GM12878 (cell line): Measurements from ENCODE around the gene KLHL22. TPM values are rescaled to one million over a fixed set of nuclear protein-coding genes. Genes with fewer than 3 reads are reported as not detected.

Source experiments
- ATAC-seq: fragments of 200-7000 bp; cut with Tn5 transposase; 3 replicates; pipeline ENCODE4 v1.9.1; 2020; ENCODE audit warnings: mild to moderate bottlenecking, moderate library complexity
- BruUV-seq: library from RNA; stranded (reverse); fragments of 400-500 nt; replicated peaks from 2 replicates; lab custom pipeline; 2021; lab: Mats Ljungman, UMichigan
- CTCF ChIA-PET: fragments of 300-600 bp; sonication (Branson Sonifier 250); formaldehyde crosslinking; extraction: SDS; loops from one replicate; lab custom pipeline; 2021; ENCODE audit warnings: inconsistent platforms; lab: Yijun Ruan, JAX
- POLR2A ChIA-PET: fragments of 350-600 bp; formaldehyde crosslinking; extraction: SDS; loops from one replicate; lab custom pipeline; 2021; ENCODE audit warnings: inconsistent platforms; lab: Charles Lee
- RAD21 ChIA-PET: fragments of 300-600 bp; sonication (Branson Sonifier 250); formaldehyde crosslinking; loops from one replicate; lab custom pipeline; 2023; ENCODE audit warnings: antibody characterized with exemption; ENCODE audit not compliant: unreplicated experiment; lab: Charles Lee
- SMC1A ChIA-PET: fragments of 300-600 bp; sonication (Branson Sonifier 250); formaldehyde crosslinking; loops from one replicate; lab custom pipeline; 2023; ENCODE audit not compliant: unreplicated experiment, uncharacterized antibody; lab: Charles Lee
- DNase-seq: peaks from one replicate; pipeline ENCODE4 v3.0.0-alpha.2; 2011; ENCODE audit warnings: low read depth, low spot score
- FAIRE-seq: peaks from 3 replicates; lab custom pipeline; 2011; peaks lifted over from hg19 to GRCh38; lab: Jason Lieb, UNC
- H2AFZ ChIP-seq: 2 replicates; pipeline ENCODE4 v1.6.0; 2011; ENCODE audit warnings: low read depth, low read length, control low read depth; ENCODE audit not compliant: control insufficient read depth
- H3K27ac ChIP-seq: 2 replicates; pipeline ENCODE4 v1.5.1; 2011; ENCODE audit warnings: control low read depth; ENCODE audit not compliant: control insufficient read depth, insufficient read depth
- H3K27me3 ChIP-seq, 2 experiments: replicated peaks in 1 of 2; 2 replicates each; pipeline versions ENCODE4 v1.6.0 to v1.6.1; 2011; ENCODE audit warnings: low read length in 1 of 2; ENCODE audit not compliant: control insufficient read depth in 2 of 2, insufficient read depth in 2 of 2
- H3K36me3 ChIP-seq, 2 experiments: 2 replicates each; pipeline ENCODE4 v1.5.1; 2011; ENCODE audit warnings: low read length in 1 of 2; ENCODE audit not compliant: control insufficient read depth in 2 of 2, insufficient read depth in 2 of 2
- H3K4me1 ChIP-seq: 2 replicates; pipeline ENCODE4 v1.6.1; 2011; ENCODE audit warnings: mild to moderate bottlenecking, low read length, moderate library complexity, mixed read lengths; ENCODE audit not compliant: control insufficient read depth, insufficient read depth
- H3K4me2 ChIP-seq: 2 replicates; pipeline ENCODE4 v1.6.0; 2011; ENCODE audit warnings: control low read depth; ENCODE audit not compliant: control insufficient read depth, insufficient read depth
- H3K4me3 ChIP-seq: fragments of 200-600 bp; sonication (generic); 2 replicates; pipeline ENCODE4 v1.5.1; 2016
- H3K79me2 ChIP-seq: 2 replicates; pipeline ENCODE4 v1.6.0; 2011; ENCODE audit warnings: low read length; ENCODE audit not compliant: control insufficient read depth, insufficient read depth
- H3K9ac ChIP-seq: 2 replicates; pipeline ENCODE4 v1.8.0; 2011; ENCODE audit warnings: low read length, control low read depth, mixed read lengths; ENCODE audit not compliant: control insufficient read depth, insufficient read depth
- H3K9me3 ChIP-seq: replicated peaks from 3 replicates; pipeline ENCODE4 v1.5.1; 2011; ENCODE audit warnings: mild to moderate bottlenecking, low read length; ENCODE audit not compliant: control insufficient read depth, insufficient read depth
- H4K20me1 ChIP-seq: 2 replicates; pipeline ENCODE4 v1.6.0; 2011; ENCODE audit not compliant: control insufficient read depth, insufficient read depth
- BHLHE40 ChIP-seq, 2 experiments: fragments of 450-650 bp in 1 of 2; IDR thresholded peaks; 2 replicates each; pipeline ENCODE4 v1.6.1; 2011 to 2017; ENCODE audit warnings: low read depth in 2 of 2, borderline replicate concordance in 1 of 2, improper control_type of control experiment in 1 of 2, low read length in 1 of 2, mild to moderate bottlenecking in 1 of 2
- CHD1 ChIP-seq: IDR thresholded peaks from 2 replicates; pipeline ENCODE4 v1.6.1; 2012; ENCODE audit warnings: low read depth, low read length, improper control_type of control experiment
- MXI1 ChIP-seq: fragments of 150-350 bp; IDR thresholded peaks from 2 replicates; pipeline ENCODE4 v1.6.1; 2011; ENCODE audit warnings: low read depth, mild to moderate bottlenecking, inconsistent platforms, low read length, improper control_type of control experiment
- NBN ChIP-seq: fragments of 450-650 bp; IDR thresholded peaks from 2 replicates; pipeline ENCODE4 v1.6.1; 2016
- SIN3A ChIP-seq: IDR thresholded peaks from 2 replicates; pipeline ENCODE4 v1.6.1; 2012; ENCODE audit warnings: low read depth, low read length, improper control_type of control experiment
- SMC3 ChIP-seq: IDR thresholded peaks from 2 replicates; pipeline ENCODE4 v1.6.1; 2011; ENCODE audit warnings: low read length, improper control_type of control experiment, borderline replicate concordance
- SPI1 ChIP-seq: IDR thresholded peaks from 2 replicates; pipeline ENCODE4 v1.6.1; 2011; ENCODE audit warnings: low read depth, mild to moderate bottlenecking, low read length, moderate library complexity, borderline replicate concordance; ENCODE audit not compliant: insufficient read depth
- TARDBP ChIP-seq: IDR thresholded peaks from 2 replicates; pipeline ENCODE4 v1.6.1; 2016; ENCODE audit warnings: borderline replicate concordance
- TBL1XR1 ChIP-seq: IDR thresholded peaks from 2 replicates; pipeline ENCODE4 v1.6.1; 2012; ENCODE audit warnings: low read depth, low read length, improper control_type of control experiment
- WRNIP1 ChIP-seq: IDR thresholded peaks from 2 replicates; pipeline ENCODE4 v1.6.1; 2011; ENCODE audit warnings: low read depth, low read length, improper control_type of control experiment, borderline replicate concordance
- YY1 ChIP-seq: IDR thresholded peaks from 2 replicates; pipeline ENCODE4 v1.6.1; 2011; ENCODE audit warnings: low read depth, mild to moderate bottlenecking, low read length
- ZNF274 ChIP-seq: IDR thresholded peaks from one replicate; pipeline ENCODE4 v1.8.0; 2011; ENCODE audit not compliant: insufficient read length, insufficient read depth
- WGBS: methylation state at CpG from one replicate; pipeline ENCODE4 v1.1.6; 2016; ENCODE audit warnings: low lambda C conversion rate; ENCODE audit not compliant: insufficient replicate concordance, insufficient coverage; ENCODE audit errors: missing lambda C conversion rate; 5-methylcytosine and 5-hydroxymethylcytosine counted together
- in situ Hi-C: fragments of 300-500 bp; cut with MboI; formaldehyde crosslinking; loops from 9 replicates; pipeline ENCODE4 v1.14.3; 2018; ENCODE audit warnings: mixed read lengths
- intact Hi-C: fragments of 100-400 bp; cut with micrococcal nuclease; formaldehyde crosslinking; loops from one replicate; pipeline ENCODE4 v1.14.2; 2022; ENCODE audit not compliant: unreplicated experiment
- polyA plus RNA-seq, 11 experiments: library from polyadenylated mRNA; depleted of rRNA in 4 of 11; unstranded in 6 of 11; stranded (reverse) in 5 of 11; fragments of >200 nt; fragmentation: Nextera tagmentation in 4 of 11; fragmentation: Illumina TruSeq in 1 of 11; extraction: Ambion mirVana in 4 of 11; extraction: Trizol in 1 of 11; gene quantifications; 1 replicate in 1 of 11; 2 replicates in 10 of 11; pipeline versions ENCODE4 v1.2.1 to v1.2.3, GENCODE V29; 2011 to 2016; ENCODE audit warnings: inconsistent platforms in 2 of 11, missing spikeins in 2 of 11, low read depth in 1 of 11
- total RNA-seq, 4 experiments: library from RNA; depleted of rRNA in 3 of 4; stranded (reverse); fragments of >200 nt in 3 of 4; fragmentation: Illumina TruSeq in 1 of 4; extraction: Trizol in 1 of 4; gene quantifications; 2 replicates each; pipeline versions ENCODE4 v1.2.1 to v1.2.3, GENCODE V29; 2013 to 2021
- TF ChIP-seq, protein P1 (sequence below): IDR thresholded peaks from 2 replicates; pipeline ENCODE4 v1.6.1; 2012; ENCODE audit warnings: low read depth, low read length, improper control_type of control experiment
- TF ChIP-seq, protein P2 (sequence below): fragments of 450-650 bp; IDR thresholded peaks from 2 replicates; pipeline ENCODE4 v1.6.1; 2018; ENCODE audit warnings: borderline replicate concordance, mild to moderate bottlenecking; ENCODE audit not compliant: partially characterized antibody

Gene KLHL22
- total and polyA plus RNA-seq, 10 of the 15 experiments (the other 5 are each of a cell fraction or from before 2014, with no cell fraction given): 0.06 to 22.1 (median 14.2) TPM

DNA sequence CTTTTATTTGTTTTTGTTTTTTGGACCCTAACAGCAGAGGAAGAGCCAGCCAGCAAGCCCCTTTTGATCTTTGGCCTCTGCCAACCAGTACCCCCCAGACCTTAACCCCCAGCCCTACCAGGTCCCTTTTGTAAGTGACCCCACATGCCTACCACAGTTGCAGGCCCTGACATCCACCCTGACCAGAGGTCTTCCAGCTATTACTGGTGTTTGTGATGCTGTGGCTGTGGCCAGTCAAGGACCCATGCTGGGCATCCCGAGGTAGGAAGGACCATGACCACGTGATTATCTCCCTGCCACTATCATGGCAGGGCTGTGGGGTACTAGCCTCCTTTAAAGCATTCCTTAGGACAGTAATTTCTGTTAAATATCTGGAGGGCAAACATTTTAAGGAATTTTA is 20.8 kb upstream of the KLHL22 start:
- Histone ChIP-seq H3K9ac (no peak overlapping the region), H4K20me1 (peaks cover 17% of the 10 kb centered on the region), H2AFZ (no peak overlapping the region), H3K4me3 (no peak overlapping the region), H3K27me3 (no peaks in the 10 kb centered on the region), H3K4me1 (peaks cover 3% of the 10 kb centered on the region), H3K9me3 (no peaks in the 10 kb centered on the region), H3K36me3 (peaks cover 15 to 24% of the 10 kb centered on the region in 2 experiments), H3K27ac (no peak overlapping the region), H3K4me2 (no peak overlapping the region), H3K79me2 (peaks cover 70% of the 10 kb centered on the region)
- ChIA-PET POLR2A (no interaction called here), SMC1A (no interaction called here), RAD21 (no interaction called here), CTCF (no interaction called here)
- TF ChIP-seq NBN: no peak
- TF ChIP-seq ZNF274: no peak
- TF ChIP-seq BHLHE40 (IDR thresholded peaks at IDR 0.05; ENCODE audit: borderline replicate concordance in 1 of 2, low read depth in 2 of 2, low read length in 1 of 2): no peak
- TF ChIP-seq MXI1: no peak
- no peak for TF ChIP-seq SPI1
- TF ChIP-seq SIN3A: no peak
- TF ChIP-seq TARDBP: no peak
- TF ChIP-seq, protein P1, sequence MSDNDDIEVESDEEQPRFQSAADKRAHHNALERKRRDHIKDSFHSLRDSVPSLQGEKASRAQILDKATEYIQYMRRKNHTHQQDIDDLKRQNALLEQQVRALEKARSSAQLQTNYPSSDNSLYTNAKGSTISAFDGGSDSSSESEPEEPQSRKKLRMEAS: no peak
- TF ChIP-seq, protein P2, sequence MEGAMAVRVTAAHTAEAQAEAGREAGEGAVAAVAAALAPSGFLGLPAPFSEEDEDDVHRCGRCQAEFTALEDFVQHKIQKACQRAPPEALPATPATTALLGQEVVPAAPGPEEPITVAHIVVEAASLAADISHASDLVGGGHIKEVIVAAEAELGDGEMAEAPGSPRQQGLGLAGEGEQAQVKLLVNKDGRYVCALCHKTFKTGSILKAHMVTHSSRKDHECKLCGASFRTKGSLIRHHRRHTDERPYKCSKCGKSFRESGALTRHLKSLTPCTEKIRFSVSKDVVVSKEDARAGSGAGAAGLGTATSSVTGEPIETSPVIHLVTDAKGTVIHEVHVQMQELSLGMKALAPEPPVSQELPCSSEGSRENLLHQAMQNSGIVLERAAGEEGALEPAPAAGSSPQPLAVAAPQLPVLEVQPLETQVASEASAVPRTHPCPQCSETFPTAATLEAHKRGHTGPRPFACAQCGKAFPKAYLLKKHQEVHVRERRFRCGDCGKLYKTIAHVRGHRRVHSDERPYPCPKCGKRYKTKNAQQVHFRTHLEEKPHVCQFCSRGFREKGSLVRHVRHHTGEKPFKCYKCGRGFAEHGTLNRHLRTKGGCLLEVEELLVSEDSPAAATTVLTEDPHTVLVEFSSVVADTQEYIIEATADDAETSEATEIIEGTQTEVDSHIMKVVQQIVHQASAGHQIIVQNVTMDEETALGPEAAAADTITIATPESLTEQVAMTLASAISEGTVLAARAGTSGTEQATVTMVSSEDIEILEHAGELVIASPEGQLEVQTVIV: no peak
- TF ChIP-seq CHD1: no peak
- TF ChIP-seq YY1: no peak
- no peak for TF ChIP-seq TBL1XR1
- TF ChIP-seq WRNIP1: no peak
- TF ChIP-seq SMC3: no peak
- no peak for ATAC-seq
- no TSS peak for BruUV-seq
- intact Hi-C loops: no loop called here
- 100% methylated on average over 2 of the region's 2 CpGs for WGBS
- FAIRE-seq: no peak
- no peak for DNase-seq
- in situ Hi-C loops: no loop called here
